ENCODE data around the gene PLSCR5.
A peak's percentile ranks its signal among the peaks of the same experiment; 100 is the strongest.

The PLSCR5 gene

DNA sequence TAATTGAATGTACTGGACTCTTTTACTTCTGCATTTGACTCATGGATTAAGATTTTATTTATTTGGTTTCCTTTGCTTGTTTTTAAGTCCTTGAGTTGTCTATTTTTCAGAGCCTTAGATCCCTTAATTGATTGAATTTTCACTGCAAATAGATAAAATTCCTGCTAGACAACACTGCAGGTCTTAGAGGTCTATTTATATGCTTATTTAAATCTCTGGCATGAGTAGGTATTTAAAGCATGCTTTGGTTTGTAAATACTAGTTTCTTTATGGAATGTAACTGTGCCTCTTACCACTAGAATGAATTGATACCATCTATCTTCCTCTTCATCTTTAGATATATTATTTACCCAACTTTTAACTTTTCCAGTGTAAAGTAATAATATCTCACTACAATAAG lies 20.0 kb downstream of the PLSCR5 start:
- DNase-seq (ENCODE audit: low spot score): no peak

- DNase-seq (ENCODE audit: low spot score): no peak
These were observed 23.1 kb downstream of the PLSCR5 start for GRCh38 chr3:146581951-146582467.

- no peak for DNase-seq (ENCODE audit: low spot score)
These were observed 24.0 kb downstream of the PLSCR5 start for GRCh38 chr3:146581080-146581601.

GRCh38 chr3:146577662-146578061 lies 27.5 kb downstream of the PLSCR5 start:
- DNase-seq (ENCODE audit: low spot score): peak; percentile 66

GRCh38 chr3:146575636-146576035 lies 29.5 kb downstream of the PLSCR5 start:
- no peak for DNase-seq (ENCODE audit: low spot score)

GRCh38 chr3:146574173-146574572 lies 31.0 kb downstream of the PLSCR5 start:
- no peak for DNase-seq (ENCODE audit: low spot score)

DNA sequence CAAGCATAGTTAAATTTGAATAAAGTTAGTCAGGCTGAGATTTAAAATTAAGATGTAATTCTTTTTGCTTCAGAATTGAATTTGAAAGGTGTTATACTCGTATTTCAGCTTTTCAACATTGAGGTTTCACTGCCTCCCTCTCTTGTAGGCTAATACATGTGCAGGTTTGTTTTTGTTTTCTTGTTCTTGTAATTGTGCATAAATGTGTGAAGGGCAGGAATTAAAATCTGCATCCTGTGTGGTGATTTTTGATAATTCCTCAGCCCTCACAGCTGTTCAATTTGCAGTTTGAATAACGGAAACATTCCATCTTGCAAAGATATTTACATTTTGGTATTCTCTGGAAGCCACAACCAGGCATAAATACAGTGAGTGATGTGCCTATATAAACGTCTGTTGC lies 35.8 kb downstream of the PLSCR5 start:
- no peak for DNase-seq (ENCODE audit: low spot score)

GRCh38 chr3:146566138-146566537 lies 39.0 kb downstream of the PLSCR5 start:
- DNase-seq (ENCODE audit: low spot score): no peak

GRCh38 chr3:146561879-146562278 lies 43.3 kb downstream of the PLSCR5 start:
- DNase-seq (ENCODE audit: low spot score): no peak

DNA sequence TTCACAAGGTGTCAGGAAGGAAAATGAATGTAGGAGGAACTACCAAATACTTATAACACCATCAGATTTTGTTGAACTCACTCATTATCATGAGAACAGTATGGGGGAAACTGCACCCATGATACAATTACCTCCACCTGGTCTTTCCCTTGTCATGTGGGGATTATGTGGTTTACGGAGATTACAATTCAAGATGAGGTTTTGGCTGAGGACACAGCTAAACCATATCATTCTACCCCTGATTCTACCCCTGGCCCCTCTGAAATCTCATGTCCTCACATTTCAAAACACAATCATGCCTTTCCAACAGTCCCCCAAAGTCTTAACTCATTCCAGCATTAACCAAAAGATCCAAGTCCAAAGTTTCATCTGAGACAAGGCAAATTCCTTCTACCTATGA lies 43.7 kb downstream of the PLSCR5 start:
- no peak for DNase-seq (ENCODE audit: low spot score)

DNA sequence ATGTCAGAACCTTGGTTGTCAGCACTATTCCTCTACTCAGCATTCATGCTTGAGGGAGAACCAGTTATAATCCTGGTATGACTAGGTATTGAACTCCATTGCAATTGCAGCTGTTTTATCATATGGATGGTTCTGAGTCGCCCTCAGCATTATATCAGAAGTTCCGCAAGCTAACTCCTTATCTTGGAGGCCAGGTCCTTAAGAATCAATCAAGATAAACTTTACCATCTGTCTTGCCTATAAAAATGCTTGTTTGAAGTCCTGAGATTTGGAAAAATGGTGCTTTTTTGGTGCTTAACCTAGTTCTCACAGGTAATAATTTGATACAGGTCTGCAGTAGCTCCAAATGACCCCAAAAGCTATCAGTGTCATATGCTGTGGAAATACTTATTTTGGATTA lies 44.5 kb downstream of the PLSCR5 start:
- no peak for DNase-seq (ENCODE audit: low spot score)

DNA sequence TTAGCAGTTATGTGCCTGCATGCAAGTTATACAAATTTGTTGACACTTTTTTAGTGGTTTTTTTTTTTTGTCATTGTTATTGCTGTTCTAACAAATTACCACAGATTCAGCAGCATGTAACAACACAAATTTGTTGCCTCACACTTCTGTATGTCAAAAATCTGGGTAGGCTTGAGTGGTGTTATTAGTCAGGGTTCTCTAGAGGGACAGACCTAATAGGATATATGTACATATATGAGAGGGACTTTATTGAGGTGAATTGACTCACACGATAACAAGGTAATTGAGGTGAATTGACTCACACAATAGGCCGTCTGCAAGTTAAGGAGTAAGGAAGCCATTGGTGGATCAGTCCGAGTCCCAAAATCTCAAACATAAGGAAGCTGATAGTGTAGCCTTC lies 45.8 kb downstream of the PLSCR5 start:
- DNase-seq (ENCODE audit: low spot score): no peak

DNA sequence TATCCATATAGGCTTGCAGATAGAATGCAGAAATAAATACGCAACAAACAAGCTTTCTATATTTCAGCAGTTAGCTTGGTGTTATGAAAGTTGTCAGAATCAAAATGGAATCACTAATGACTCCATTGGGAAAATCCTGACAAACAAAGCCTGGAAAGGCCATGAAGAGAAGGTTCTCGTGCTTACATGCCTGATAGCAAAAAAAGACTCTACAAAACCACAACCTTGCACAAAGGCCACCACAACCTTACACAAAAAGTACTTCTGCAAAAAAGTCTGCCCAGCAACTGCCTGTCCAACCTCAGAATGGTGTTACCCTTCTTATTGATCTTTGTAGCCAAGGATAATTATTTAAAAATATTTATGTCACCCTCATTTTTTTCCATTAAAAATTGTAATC lies 46.4 kb downstream of the PLSCR5 start:
- no peak for DNase-seq (ENCODE audit: low spot score)

GRCh38 chr3:146557745-146558144 lies 47.4 kb downstream of the PLSCR5 start:
- no peak for DNase-seq (ENCODE audit: low spot score)

DNA sequence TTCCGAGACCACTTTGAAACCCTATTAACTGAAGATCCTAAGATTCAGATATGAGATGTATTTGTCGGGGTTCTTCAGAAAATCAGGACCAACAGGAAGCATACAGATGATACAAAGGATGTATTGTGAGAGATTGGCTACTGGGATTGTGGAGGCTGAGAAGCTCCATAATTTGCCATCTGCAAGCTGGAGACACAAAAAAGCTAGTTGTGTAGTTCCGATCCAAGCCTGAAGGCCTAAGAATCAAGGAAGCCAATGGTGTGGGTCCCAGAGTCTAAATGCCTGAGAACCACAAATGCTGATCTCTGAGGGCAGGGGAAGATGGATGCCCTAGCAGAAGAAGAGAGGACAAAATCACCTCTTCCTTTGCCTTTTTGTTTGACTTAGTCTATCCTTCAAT lies 49.8 kb downstream of the PLSCR5 start:
- DNase-seq (ENCODE audit: low spot score): no peak

DNA sequence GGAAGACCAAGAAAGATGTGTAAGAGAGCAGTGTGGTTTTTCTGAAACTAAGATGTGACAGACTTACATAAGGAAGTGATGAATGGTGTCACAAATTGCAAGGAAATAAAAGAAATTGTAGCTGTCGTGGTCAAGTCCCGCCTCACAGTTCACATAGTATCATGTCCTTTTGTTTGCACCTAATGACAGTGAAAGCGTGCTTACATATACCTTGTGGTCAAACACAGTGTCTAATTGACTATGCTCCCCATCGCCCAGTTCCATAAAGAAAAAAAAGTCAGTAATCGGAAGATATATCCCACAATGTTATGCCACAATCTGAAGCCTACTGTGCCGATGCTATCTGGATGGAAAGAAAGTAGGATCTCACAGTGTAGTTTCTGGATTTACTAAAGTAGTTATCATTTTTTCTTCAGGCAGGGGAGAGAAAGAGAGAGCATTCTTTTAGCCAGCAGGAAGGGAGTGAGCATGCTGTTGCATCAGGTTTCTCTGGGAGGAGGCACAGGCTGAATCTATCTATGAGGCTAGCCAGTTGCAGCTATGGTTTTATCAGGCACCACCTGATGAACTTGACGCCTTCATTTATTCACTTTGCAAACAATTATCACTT lies 50.9 kb downstream of the PLSCR5 start:
- no peak for DNase-seq (ENCODE audit: low spot score)

- DNase-seq (ENCODE audit: low spot score): peak; percentile 82
These were observed 54.2 kb downstream of the PLSCR5 start for GRCh38 chr3:146550743-146551510.

DNA sequence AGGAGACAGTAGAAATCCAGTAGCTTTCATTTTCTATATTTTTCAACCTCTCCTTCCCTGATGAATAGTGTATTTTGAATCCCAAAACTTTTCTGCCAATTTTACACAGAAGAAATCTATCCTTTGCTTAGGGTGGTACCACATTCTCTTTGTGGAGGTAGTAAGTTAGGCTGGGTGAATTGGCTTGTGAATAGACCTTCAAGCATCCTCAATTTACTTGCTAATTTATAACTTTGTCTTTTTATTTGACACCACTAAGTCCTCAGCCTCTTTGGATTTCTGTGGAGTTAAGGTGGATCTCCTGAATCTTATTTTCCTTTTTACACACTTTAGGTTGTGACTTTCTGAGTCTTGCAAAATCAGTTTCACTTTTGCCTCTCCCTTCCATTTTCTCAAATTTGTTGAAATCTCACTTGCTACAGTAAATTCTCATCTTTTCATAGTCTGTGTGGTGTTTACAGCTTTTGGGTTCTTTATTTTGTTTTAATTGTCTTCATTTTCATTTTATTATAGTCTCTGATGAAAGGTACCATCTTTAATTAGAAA lies 55.0 kb downstream of the PLSCR5 start:
- no peak for DNase-seq (ENCODE audit: low spot score)

DNA sequence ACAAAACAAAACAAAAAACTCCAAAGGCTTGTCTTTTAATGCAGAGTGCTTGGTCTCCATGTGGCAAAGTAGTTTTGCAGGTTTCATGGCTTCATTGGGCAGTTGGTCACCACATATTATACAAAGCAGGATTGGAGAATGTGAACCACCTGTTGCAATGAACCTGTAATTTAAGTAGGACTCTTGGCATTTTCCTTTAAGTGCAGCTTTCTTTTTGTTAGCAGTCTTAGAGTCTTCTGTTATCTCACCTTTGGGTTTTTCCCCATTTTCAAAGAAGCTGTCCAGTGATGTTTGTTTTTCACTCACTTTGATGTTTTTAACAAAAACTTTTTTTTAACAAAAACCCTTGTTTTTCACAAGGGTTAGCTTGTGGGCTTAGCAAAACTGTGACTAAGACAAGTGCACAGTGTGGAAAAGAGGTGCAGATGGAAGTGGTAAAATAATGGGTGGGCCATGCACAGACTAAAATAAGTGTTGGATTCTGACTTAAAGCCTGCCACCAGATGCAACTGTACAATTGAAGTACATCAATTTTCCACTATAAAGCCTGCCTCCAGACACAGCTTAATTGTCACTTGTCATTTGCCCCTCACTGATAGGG lies 57.8 kb downstream of the PLSCR5 start:
- DNase-seq (ENCODE audit: low spot score): no peak

DNA sequence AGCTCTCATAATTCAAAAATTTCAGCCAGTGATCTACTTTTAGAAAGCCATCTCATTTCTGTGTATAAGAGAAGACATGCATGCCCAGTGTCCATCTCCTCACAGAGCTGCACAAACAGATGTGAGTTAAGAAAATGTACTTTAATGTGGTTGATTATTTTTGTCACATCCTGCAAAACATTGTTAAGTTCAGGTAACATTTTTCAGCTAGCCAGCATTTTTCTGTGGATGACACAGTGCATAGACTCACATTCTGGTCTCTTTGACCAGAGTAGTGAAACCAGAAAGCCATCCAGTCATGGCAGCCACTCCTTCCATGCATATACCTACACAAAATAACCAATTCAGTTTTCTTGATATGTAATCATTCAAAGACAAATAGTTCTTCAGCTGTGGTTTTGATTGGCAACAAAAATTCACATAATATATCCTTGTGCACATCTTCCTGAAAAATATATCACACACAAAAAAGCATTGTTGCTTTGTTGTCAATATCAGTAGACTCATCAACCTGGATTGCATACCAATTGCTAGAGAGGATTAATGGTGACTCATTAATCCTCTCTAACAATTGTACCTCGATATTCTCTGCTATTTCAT lies 58.7 kb downstream of the PLSCR5 start:
- DNase-seq (ENCODE audit: low spot score): no peak

GRCh38 chr3:146544929-146545528 lies 60.1 kb downstream of the PLSCR5 start:
- no peak for DNase-seq (ENCODE audit: low spot score)

Data from RKO (cell line).